C4-2B (cell line): Measurements from ENCODE around the gene B3GLCT.

Source experiments
- CTCF ChIP-seq: fragments of 450-650 bp; conservative IDR thresholded peaks from 2 replicates; pipeline ENCODE4 v1.5.1; 2017; ENCODE audit warnings: mild to moderate bottlenecking
- ZFX ChIP-seq: fragments of 450-650 bp; IDR thresholded peaks from 2 replicates; pipeline ENCODE4 v1.6.1; 2017

GRCh38 chr13:31198519-31198918 is 1.3 kb upstream of the B3GLCT start:
- TF ChIP-seq CTCF = no peak
- TF ChIP-seq ZFX = no peak
